H9 (cell line): Measurements from ENCODE around the gene IGLL5. TPM values are rescaled to one million over a fixed set of nuclear protein-coding genes. Genes with fewer than 3 reads are reported as not detected.

ENCODE experiments used
- DNase-seq: peaks from one replicate; pipeline ENCODE4 v3.0.0-alpha.2; 2017
- H2AFZ ChIP-seq: one replicate; pipeline ENCODE4 v1.6.1; 2013; ENCODE audit warnings: mild to moderate bottlenecking, low read length, control low read depth, moderate library complexity
- H2AK5ac ChIP-seq: 2 replicates; pipeline ENCODE4 v1.6.1; 2013; ENCODE audit warnings: low read length, control low read depth, mixed read lengths; ENCODE audit not compliant: insufficient read length
- H2BK120ac ChIP-seq: one replicate; pipeline ENCODE4 v1.6.1; 2013; ENCODE audit warnings: low read depth, mild to moderate bottlenecking, low read length, control low read depth, inconsistent platforms; ENCODE audit not compliant: poor library complexity, severe bottlenecking
- H2BK12ac ChIP-seq: 2 replicates; pipeline ENCODE4 v1.6.1; 2013; ENCODE audit warnings: low read length, control low read depth, mixed read lengths, low read depth; ENCODE audit not compliant: insufficient read length
- H2BK15ac ChIP-seq: 2 replicates; pipeline ENCODE4 v1.6.1; 2013; ENCODE audit warnings: low read depth, low read length, control low read depth
- H2BK20ac ChIP-seq: one replicate; pipeline ENCODE4 v1.6.1; 2013; ENCODE audit warnings: low read depth, mild to moderate bottlenecking, low read length, control low read depth, inconsistent platforms; ENCODE audit not compliant: poor library complexity, severe bottlenecking
- H2BK5ac ChIP-seq: 2 replicates; pipeline ENCODE4 v1.6.1; 2013; ENCODE audit warnings: low read length, control low read depth, mixed read lengths; ENCODE audit not compliant: insufficient read length
- H3K14ac ChIP-seq: 2 replicates; pipeline ENCODE4 v1.6.1; 2013; ENCODE audit warnings: low read length, control low read depth; ENCODE audit not compliant: insufficient read depth
- H3K18ac ChIP-seq: 2 replicates; pipeline ENCODE4 v1.6.1; 2013; ENCODE audit warnings: low read depth, mild to moderate bottlenecking, mixed read lengths, low read length, control low read depth; ENCODE audit not compliant: insufficient read length
- H3K23ac ChIP-seq: 2 replicates; pipeline ENCODE4 v1.6.1; 2013; ENCODE audit warnings: low read length, control low read depth, mixed read lengths, low read depth; ENCODE audit not compliant: insufficient read length
- H3K23me2 ChIP-seq: 2 replicates; pipeline ENCODE4 v1.6.1; 2013; ENCODE audit warnings: low read depth, mild to moderate bottlenecking, mixed read lengths, low read length, control low read depth; ENCODE audit not compliant: insufficient read length, poor library complexity, severe bottlenecking
- H3K27ac ChIP-seq: 2 replicates; pipeline ENCODE4 v1.5.1; 2013; ENCODE audit warnings: low read length, control low read depth, mixed read lengths, low read depth; ENCODE audit not compliant: insufficient read length
- H3K27me3 ChIP-seq: 2 replicates; pipeline ENCODE4 v1.6.1; 2013; ENCODE audit warnings: low read length, control low read depth, inconsistent platforms; ENCODE audit not compliant: insufficient read depth
- H3K4ac ChIP-seq: 2 replicates; pipeline ENCODE4 v1.6.1; 2013; ENCODE audit warnings: low read depth, mild to moderate bottlenecking, control low read depth, inconsistent platforms, low read length, moderate library complexity
- H3K4me1 ChIP-seq: 2 replicates; pipeline ENCODE4 v1.6.1; 2013; ENCODE audit warnings: low read length, control low read depth, inconsistent platforms; ENCODE audit not compliant: insufficient read depth
- H3K4me2 ChIP-seq: 2 replicates; pipeline ENCODE4 v1.6.1; 2013; ENCODE audit warnings: low read length, control low read depth, mixed read lengths; ENCODE audit not compliant: insufficient read length, insufficient read depth
- H3K56ac ChIP-seq: 2 replicates; pipeline ENCODE4 v1.6.1; 2013; ENCODE audit warnings: low read depth, mild to moderate bottlenecking, mixed read lengths, low read length, control low read depth; ENCODE audit not compliant: insufficient read length
- H3K79me1 ChIP-seq: 2 replicates; pipeline ENCODE4 v1.6.1; 2013; ENCODE audit warnings: low read depth, mild to moderate bottlenecking, moderate library complexity, low read length, control low read depth, inconsistent platforms; ENCODE audit not compliant: insufficient read depth, poor library complexity, severe bottlenecking
- H3K79me2 ChIP-seq: 2 replicates; pipeline ENCODE4 v1.6.1; 2013; ENCODE audit warnings: low read length, control low read depth, inconsistent platforms; ENCODE audit not compliant: insufficient read depth
- H3K9ac ChIP-seq: 2 replicates; pipeline ENCODE4 v1.6.1; 2013; ENCODE audit warnings: low read length, control low read depth, mixed read lengths; ENCODE audit not compliant: insufficient read length; ENCODE audit errors: extremely low read depth
- H3K9me3 ChIP-seq: one replicate; pipeline ENCODE4 v1.6.1; 2013; ENCODE audit warnings: low read depth, low read length, inconsistent platforms; ENCODE audit not compliant: control insufficient read depth
- H3T11ph ChIP-seq: one replicate; pipeline ENCODE4 v1.6.1; 2013; ENCODE audit warnings: mild to moderate bottlenecking, low read length, control low read depth, inconsistent platforms
- H4K20me1 ChIP-seq: one replicate; pipeline ENCODE4 v1.6.1; 2013; ENCODE audit not compliant: control insufficient read depth, insufficient read length, insufficient read depth
- H4K5ac ChIP-seq: 2 replicates; pipeline ENCODE4 v1.6.1; 2013; ENCODE audit warnings: low read depth, mild to moderate bottlenecking, mixed read lengths, low read length, control low read depth; ENCODE audit not compliant: insufficient read length
- H4K8ac ChIP-seq: replicated peaks from 2 replicates; pipeline ENCODE4 v1.6.1; 2013; ENCODE audit warnings: low read length, control low read depth, mixed read lengths, low read depth; ENCODE audit not compliant: insufficient read length
- H4K91ac ChIP-seq: 2 replicates; pipeline ENCODE4 v1.6.1; 2013; ENCODE audit warnings: low read depth, mild to moderate bottlenecking, moderate library complexity, mixed read lengths, low read length, control low read depth; ENCODE audit not compliant: insufficient read length
- H3K27ac Mint-ChIP-seq, 3 experiments: 2 replicates in 2 of 3; 3 replicates in 1 of 3; pipeline ENCODE4 v1.8.0; 2020 to 2021; ENCODE audit warnings: mixed read lengths in 3 of 3, mild to moderate bottlenecking in 1 of 3, moderate library complexity in 1 of 3
- H3K27me3 Mint-ChIP-seq: 2 replicates; pipeline ENCODE4 v1.8.0; 2021; ENCODE audit warnings: low read depth, mild to moderate bottlenecking, moderate library complexity, mixed read lengths
- H3K36me3 Mint-ChIP-seq, 3 experiments: 2 replicates in 2 of 3; 3 replicates in 1 of 3; pipeline ENCODE4 v1.8.0; 2020 to 2021; ENCODE audit warnings: low read depth in 3 of 3, mixed read lengths in 3 of 3; ENCODE audit not compliant: insufficient read depth in 1 of 3
- H3K4me1 Mint-ChIP-seq, 2 experiments: 2 replicates each; pipeline ENCODE4 v1.8.0; 2020; ENCODE audit warnings: mixed read lengths in 2 of 2
- H3K4me3 Mint-ChIP-seq, 2 experiments: 2 replicates in 1 of 2; 3 replicates in 1 of 2; pipeline ENCODE4 v1.8.0; 2020 to 2021; ENCODE audit warnings: mild to moderate bottlenecking in 2 of 2, mixed read lengths in 2 of 2, moderate library complexity in 1 of 2
- H3K9me3 Mint-ChIP-seq, 2 experiments: 2 replicates in 1 of 2; 3 replicates in 1 of 2; pipeline ENCODE4 v1.8.0; 2020; ENCODE audit warnings: mild to moderate bottlenecking in 2 of 2, mixed read lengths in 2 of 2, moderate library complexity in 1 of 2
- CTCF ChIP-seq: fragments of 200-600 bp; sonication (generic); conservative IDR thresholded peaks from 3 replicates; pipeline ENCODE4 v1.8.0; 2021; ENCODE audit warnings: antibody characterized with exemption, mild to moderate bottlenecking
- WGBS: extraction: QIAGEN DNeasy Blood & Tissue Kit; methylation state at CpG from one replicate; pipeline ENCODE4 v1.1.7; 2013; ENCODE audit warnings: missing lambda C conversion rate, low lambda C conversion rate, mixed read lengths; ENCODE audit not compliant: insufficient read length; ENCODE audit errors: extremely low coverage; 5-methylcytosine and 5-hydroxymethylcytosine counted together
- total RNA-seq: library from RNA; stranded (reverse); gene quantifications from 2 replicates; pipeline ENCODE4 v1.2.1, GENCODE V29; 2021

The IGLL5 gene
- total RNA-seq, 1 experiment from 2014 or later = not detected

DNA sequence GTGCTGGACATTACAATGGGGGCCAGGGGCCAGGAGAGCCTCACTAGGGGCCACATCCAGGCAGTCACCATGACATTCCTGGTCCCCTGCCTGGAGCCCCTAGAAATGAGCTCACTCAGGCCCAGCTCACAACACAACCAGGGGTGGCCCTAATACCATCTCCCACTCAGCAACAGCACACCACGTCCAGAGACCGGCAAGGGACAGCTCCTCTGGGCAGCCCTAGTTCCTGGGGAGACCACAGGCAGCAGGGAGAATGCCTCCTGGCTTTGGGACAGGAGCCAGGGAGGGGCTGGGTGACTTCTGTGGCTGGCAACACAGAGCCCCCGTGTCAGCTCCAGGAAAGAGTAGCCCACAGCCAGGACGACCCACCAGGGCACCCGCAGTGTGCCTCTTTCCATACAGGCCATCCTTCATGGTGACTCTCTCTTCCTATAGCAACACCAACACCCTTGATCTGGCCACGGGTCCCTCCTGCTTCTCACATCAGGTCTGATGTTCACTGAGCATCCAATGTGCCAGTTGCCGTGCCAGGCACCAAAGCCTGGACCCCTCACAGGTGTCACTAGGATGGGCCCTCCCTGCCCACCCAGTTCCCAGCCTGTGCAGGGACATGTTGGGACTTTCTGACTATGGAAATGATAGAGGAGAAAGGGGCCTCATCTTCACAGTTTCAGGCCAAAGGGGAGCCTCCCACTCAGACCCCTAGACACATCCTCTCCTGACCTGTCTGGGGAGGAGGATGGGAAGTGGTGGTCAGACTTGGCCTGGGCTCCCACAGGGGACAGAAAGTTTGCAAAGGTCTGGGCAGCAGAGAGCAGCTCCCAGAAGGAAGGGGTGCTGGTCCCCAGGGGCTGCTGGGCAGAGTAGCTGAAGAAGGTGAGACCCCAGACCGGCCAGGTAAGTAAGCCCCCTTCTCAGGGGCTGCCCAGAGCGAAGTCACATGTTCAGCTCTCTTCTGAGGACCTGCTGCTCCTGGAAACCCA, 43.2 kb downstream of the IGLL5 start:
- Mint-ChIP-seq H3K27me3 (peaks cover 86% of the 10 kb centered on the region), H3K9me3 (no peaks in the 10 kb centered on the region), H3K36me3 (no peaks in the 10 kb centered on the region; a peak in 1 of 7 replicates), H3K27ac (no peak overlapping the region), H3K4me1 (peaks cover 7 to 18% of the 10 kb centered on the region in 2 experiments), H3K4me3 (no peak overlapping the region)
- H3K4me1 ChIP-seq = peaks cover 3% of the 10 kb centered on the region; the same call in 1 of the 2 replicates
- H2BK5ac ChIP-seq = no peak overlapping the region
- H3K4me2 ChIP-seq = no peak overlapping the region
- no peak overlapping the region for H2BK20ac ChIP-seq
- H2AFZ ChIP-seq = no peak overlapping the region
- no peak overlapping the region for H4K91ac ChIP-seq
- H4K5ac ChIP-seq = no peak overlapping the region
- no peak overlapping the region for H3K18ac ChIP-seq
- H2BK15ac ChIP-seq = no peak overlapping the region
- WGBS = no CpG with 5 or more reads among the region's 9 CpGs
- H3K27me3 ChIP-seq = peaks cover 2% of the 10 kb centered on the region; the same call in 1 of the 2 replicates
- H3K4ac ChIP-seq = no peak overlapping the region
- no peak overlapping the region for H2BK12ac ChIP-seq
- no peaks in the 10 kb centered on the region for H3K79me1 ChIP-seq
- H3K23me2 ChIP-seq = no peaks in the 10 kb centered on the region
- no peak overlapping the region for H3K56ac ChIP-seq
- H2BK120ac ChIP-seq = no peak overlapping the region
- H3K14ac ChIP-seq = no peak overlapping the region
- H3K23ac ChIP-seq = no peak overlapping the region
- H4K20me1 ChIP-seq = no peaks in the 10 kb centered on the region
- no peak overlapping the region for H2AK5ac ChIP-seq
- no peak overlapping the region for H3K27ac ChIP-seq
- no peak overlapping the region for H4K8ac ChIP-seq
- DNase-seq = no peak
- H3T11ph ChIP-seq = no peak overlapping the region
- TF ChIP-seq CTCF = no peak
- H3K9ac ChIP-seq = no peak overlapping the region
- H3K9me3 ChIP-seq = no peaks in the 10 kb centered on the region
- no peaks in the 10 kb centered on the region for H3K79me2 ChIP-seq
